Umbilical cord (tissue), 2 donors: ENCODE measurements around the gene SNCG. TPM values are rescaled to one million over a fixed set of nuclear protein-coding genes. Genes with fewer than 3 reads are reported as not detected.
"Not testable (repeated sequence)": the region's sequence is repeated elsewhere in the genome, so short reads cannot be mapped to it uniquely, and the experiment has no call there.

Source experiments
- DNase-seq: peaks from one replicate; pipeline ENCODE4 v3.0.0-alpha.2; 2015; ENCODE audit warnings: low spot score
- total RNA-seq: library from RNA; depleted of rRNA; stranded (reverse); fragments of >200 nt; gene quantifications from one replicate; pipeline ENCODE4 v1.2.3, GENCODE V29; 2014; ENCODE audit warnings: low replicate concordance; ENCODE audit not compliant: insufficient read depth

Gene SNCG
- total RNA-seq, 1 donor from 2014 or later: 5.3 TPM

DNA sequence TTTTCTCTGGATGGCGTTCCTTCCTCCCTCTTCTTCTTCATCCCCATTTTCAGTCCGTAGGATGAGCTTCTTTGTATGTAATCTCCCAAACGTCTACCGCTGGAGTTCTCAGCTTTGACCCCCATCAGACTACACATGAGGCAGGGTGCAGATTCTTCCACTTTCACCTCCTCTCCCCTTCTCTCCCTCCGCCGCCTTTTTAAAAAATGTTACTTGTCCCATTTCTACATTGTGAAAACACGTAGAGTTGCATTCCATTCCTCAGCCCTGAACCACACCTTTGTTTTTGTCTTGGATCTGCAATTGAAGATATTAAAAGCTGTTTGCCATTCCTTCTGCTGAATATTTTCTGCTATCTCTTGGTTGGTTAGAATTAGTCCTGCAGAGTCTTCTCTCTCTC lies 16.1 kb downstream of the SNCG start:
- no peak for DNase-seq

- DNase-seq: no peak
Observed at GRCh38 chr10:86976362-86977056, 18.1 kb downstream of the SNCG start.

GRCh38 chr10:86978457-86978856 lies 20.1 kb downstream of the SNCG start:
- DNase-seq: not testable (repeated sequence)

DNA sequence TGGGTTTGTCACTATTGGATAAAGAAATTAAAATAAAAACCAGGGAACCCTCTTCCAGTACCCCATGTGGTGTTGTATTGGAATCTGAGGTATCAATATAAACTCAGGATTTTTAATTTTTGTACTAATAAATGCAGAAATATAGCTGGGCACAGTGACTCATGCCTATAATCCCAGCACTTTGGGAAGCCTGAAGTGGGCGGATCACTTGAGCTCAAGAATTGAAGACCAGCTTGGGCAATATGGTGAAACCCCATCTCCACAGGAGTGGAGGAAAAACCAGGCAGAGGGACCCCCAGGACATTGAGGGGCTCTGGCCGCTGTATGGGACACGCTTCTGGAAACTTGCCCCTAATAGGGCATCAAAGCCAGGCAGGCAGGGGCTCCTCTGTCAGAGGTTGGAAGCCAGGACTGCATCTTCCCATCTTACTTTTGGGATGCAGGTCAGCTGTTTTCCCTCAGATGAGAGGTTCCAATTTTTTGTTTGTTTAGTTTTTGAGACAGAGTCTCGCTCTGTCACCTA lies 21.0 kb downstream of the SNCG start:
- DNase-seq: no peak

GRCh38 chr10:86979977-86980448 lies 21.6 kb downstream of the SNCG start:
- DNase-seq: peak; percentile 70

DNA sequence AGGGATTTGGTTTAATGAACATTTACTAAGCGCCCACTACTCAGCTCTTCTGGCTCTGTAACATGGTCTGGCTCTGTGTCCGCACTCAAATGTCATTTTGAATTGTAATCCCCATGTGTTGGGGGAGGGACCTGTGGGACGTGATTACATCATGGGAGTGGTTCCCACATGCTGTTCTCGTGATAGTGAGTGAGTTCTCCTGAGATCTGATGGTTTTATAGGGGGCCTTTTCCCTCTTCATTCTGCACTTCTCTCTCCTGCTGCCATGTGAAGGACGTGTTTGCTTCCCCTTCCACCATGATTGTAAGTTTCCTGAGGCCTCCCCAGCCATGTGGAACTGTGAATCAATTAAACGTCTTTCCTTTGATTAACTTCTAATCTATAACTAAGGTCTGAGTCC lies 22.6 kb downstream of the SNCG start:
- DNase-seq: not testable (repeated sequence)

DNA sequence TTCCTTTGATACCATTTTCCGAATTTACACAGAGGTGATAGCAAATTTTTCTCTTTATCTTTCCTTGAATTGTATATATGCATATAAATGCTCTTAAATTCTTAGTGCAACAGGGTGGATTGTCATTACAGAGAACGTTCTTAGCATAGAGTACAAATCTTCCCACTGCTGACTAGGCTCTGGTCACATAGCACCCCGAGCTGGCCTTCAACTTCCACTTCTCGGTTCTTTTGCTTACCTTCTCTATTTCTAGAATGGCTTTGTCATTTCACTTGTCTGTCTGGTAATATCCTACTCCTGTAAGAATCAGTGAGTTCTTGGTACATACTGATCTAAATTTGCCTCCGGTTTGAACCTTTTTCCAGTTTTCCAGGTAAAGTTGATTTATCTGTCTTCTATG lies 23.3 kb downstream of the SNCG start:
- DNase-seq: no peak

DNA sequence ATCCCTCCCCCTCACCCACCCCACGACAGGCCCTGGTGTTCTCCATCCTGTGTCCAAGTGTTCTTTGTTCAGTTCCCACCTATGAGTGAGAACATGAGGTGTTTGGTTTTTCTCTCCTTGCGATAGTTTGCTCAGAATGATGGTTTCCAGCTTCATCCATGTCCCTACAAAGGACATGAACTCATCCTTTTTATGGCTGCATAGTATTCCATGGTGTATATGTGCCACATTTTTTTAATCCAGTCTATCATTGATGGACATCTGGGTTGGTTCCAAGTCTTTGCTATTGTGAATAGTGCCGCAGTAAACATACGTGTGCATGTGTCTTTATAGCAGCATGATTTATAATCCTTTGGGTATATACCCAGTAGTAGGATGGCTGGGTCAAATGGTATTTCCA lies 26.1 kb downstream of the SNCG start:
- DNase-seq: not testable (repeated sequence)

DNA sequence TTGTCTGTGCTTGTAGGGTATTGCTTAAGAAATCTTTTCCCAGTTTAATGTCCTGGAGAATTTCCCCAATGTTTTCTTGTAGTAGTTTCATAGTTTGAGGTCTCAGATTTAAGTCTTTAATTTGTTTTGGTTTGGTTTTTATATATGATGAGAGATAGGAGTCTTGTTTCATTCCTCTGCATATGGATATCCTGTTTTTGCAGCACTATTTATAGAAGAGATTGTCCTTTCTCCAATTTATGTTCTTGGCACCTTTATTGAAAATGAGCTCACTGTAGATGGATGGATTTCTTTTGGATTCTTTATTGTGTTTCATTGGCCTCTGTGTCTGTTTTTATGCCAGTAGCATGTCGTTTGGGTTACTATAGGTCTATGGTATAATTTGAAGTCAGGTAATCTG lies 30.1 kb downstream of the SNCG start:
- DNase-seq: no peak

DNA sequence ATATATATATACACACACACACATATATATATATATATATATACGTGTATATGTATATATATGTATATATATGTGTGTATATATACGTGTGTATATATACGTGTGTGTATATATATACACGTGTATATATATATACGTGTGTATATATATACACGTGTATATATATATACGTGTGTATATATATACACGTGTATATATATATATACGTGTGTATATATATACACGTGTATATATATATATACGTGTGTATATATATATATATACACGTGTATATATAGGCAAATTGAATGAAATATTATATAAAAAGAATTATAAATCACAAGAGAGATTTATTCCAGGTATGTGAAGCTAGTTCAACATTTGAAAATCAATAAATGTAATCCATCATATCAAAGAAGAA lies 33.0 kb downstream of the SNCG start:
- DNase-seq: not testable (repeated sequence)

GRCh38 chr10:86992456-86992855 lies 34.1 kb downstream of the SNCG start:
- DNase-seq: no peak

DNA sequence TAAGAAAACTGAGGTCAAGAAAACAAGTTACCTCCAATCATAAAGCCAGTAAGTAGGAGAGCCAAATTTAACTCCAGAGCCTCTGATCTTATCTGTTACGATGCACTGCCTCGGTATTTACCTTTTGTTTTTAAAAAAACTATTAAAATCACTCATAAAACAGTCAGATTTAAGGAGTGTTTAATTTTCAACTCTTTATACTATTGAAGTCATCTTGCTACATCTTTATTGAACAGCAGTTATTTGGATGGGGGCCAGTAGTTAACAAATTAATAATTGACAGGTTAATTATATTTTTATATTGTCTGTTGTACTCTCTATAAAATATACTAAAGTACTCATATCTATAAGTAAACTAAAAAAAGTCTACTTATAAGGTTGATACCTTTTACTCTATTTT lies 34.5 kb downstream of the SNCG start:
- no peak for DNase-seq

DNA sequence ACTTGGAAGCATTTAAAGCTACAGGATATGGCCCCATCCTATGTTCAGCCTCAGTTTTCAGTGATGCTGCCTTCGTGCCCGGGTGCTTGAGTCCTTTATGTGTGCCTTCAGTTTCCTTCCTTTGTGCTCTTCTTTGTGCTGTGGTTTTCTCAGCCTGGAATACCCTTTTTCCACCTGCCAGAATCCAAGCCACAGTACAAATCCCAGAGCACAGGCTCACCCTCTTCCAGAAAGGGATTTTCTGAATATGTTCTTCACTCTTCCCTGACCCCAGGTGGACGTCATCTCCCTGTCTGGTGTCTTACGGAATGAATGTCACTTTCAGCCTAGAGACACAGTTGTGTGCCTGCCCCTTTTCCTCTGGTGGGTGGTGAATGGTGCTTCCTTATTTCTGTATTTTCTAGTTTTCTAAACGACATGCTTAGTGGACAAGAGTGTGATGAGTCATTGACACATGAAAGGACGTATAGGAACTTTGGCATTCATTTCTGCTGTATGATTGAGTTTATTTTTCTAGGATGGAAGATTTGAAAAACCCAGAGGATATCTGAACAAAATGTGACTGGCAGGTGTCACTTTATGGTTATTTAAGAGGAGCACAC lies 41.5 kb downstream of the SNCG start:
- not testable (repeated sequence) for DNase-seq

DNA sequence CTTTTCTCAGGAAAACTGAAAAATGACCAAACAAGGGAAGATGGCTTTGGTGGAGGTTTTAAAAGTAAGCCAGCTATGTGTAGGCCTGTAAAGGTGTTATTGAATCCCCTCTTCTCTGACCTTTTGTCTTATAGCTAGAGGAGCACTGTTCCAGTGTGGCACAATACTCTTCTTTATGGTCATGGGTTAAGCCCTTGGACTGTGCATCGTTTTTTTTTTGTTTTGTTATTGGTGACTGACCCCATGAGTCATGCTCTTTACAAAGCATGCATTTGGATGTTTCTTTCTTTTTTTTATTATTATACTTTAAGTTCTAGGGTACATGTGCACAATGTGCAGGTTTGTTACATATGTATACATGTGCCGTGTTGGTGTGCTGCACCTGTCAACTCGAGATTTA lies 42.1 kb downstream of the SNCG start:
- no peak for DNase-seq

GRCh38 chr10:87007124-87007523 lies 48.7 kb downstream of the SNCG start:
- DNase-seq: not testable (repeated sequence)

- DNase-seq: not testable (repeated sequence)
Observed at GRCh38 chr10:87007674-87008073, 49.3 kb downstream of the SNCG start.

GRCh38 chr10:87008303-87008702 lies 49.9 kb downstream of the SNCG start:
- not testable (repeated sequence) for DNase-seq

DNA sequence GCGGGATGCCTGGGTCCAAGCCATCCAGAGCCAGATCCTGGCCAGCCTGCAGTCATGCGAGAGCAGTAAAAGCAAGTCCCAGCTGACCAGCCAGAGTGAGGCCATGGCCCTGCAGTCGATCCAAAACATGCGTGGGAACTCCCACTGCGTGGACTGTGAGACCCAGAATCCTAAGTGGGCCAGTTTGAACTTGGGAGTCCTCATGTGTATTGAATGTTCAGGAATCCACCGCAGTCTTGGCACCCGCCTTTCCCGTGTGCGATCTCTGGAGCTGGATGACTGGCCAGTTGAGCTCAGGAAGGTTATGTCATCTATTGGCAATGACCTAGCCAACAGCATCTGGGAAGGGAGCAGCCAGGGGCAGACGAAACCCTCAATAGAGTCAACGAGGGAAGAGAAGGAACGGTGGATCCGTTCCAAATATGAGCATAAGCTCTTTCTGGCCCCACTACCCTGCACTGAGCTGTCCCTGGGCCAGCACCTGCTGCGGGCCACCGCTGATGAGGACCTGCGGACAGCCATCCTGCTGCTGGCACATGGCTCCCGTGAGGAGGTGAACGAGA lies 50.8 kb downstream of the SNCG start:
- not testable (repeated sequence) for DNase-seq
